ENCODE data around the gene TICRR.

Gene TICRR

DNA sequence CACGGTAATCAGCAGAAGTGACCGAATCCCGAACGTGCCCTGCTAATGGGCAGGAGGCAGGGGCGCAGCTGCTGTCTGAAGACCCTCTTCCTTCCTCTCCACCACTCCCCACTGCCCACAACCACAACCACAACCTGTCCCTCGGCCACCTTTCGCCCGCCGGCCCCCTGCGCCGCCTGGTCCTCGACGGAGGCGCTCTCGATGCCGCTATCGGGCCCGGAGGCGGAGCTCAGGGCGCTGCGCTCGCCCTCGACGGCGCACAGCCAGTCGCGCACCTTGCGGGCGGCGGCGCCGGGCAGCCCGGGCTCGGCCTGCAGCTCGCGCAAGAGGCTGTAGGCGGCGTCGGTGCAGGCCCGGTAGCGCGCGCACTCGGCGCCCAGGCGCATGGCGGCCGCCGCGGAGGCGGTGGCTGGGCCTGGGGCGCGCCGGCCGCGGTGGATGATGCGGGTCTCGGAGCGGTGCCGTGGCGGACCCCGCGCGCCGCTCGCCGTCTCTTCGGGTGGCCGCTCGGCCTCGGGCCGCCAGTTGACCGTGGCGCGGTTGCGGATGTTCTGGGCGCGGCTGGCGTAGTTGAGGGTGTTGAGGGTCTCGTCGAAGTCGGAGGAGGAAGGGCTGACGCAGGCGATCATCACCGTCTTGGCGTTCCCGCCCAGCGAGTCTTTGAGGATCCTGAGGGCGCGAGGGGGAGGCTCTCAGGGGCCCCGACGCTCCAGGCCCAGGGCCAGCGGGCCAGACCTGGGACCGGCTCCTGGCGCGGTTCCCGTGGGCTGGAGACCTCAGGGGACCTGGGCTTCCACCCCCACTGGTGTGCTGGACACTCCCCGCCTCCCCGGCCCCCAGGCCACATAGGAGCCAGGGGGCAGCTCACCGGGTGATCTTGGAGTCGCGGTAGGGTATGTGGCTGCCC is 73.1 kb downstream of the TICRR start:
- DNase-seq (ENCODE audit: low spot score): no peak
- Mint-ChIP-seq H3K27ac (no peak overlapping the region), H3K4me1 (ENCODE audit: low read depth) (peaks cover 3% of the 10 kb centered on the region), H3K27me3 (ENCODE audit: low read depth) (peaks cover 4% of the 10 kb centered on the region), H3K36me3 (ENCODE audit: low read depth) (no peaks in the 10 kb centered on the region), H3K9me3 (no peaks in the 10 kb centered on the region), H3K4me3 (no peak overlapping the region)

DNA sequence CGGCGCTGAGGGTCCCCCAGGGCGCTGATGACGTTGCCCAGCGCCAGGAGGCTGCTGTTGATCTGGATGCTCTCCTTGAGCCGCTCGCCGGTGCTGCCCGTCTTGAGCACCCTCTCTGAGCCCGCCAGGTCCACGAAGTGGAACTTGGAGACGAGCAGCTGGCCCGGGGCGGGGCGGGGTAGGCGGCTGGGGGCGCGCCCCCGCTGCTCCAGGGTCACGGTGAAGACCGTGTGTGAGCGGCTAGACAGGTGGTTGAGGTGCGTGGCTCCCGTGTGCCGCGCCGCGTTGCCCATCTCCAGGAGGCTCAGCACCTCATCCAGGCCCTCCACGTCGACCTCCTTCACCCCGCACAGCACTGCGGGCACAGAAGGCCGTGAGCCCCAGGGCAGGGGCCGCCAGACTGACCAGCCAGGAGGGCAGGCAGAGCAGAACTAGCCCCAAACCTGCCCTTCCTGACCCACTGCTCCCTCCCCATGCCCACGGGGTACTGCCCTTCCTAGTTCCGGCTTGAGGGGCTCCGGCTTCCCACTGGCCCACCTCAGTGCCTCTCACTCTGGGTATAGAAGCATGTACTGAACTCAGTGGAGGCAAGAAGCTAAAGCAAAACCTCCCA is 73.8 kb downstream of the TICRR start:
- DNase-seq (ENCODE audit: low spot score): no peak
- H3K4me1 Mint-ChIP-seq (ENCODE audit: low read depth): peaks cover 3% of the 10 kb centered on the region
- no peak overlapping the region for H3K4me3 Mint-ChIP-seq
- no peaks in the 10 kb centered on the region for H3K9me3 Mint-ChIP-seq
- no peaks in the 10 kb centered on the region for H3K36me3 Mint-ChIP-seq (ENCODE audit: low read depth)
- no peak overlapping the region for H3K27ac Mint-ChIP-seq
- peaks cover 9% of the 10 kb centered on the region for H3K27me3 Mint-ChIP-seq (ENCODE audit: low read depth)

GRCh38 chr15:89649716-89650115 is 74.4 kb downstream of the TICRR start:
- Mint-ChIP-seq H3K9me3 (no peaks in the 10 kb centered on the region), H3K27me3 (ENCODE audit: low read depth) (peaks cover 15% of the 10 kb centered on the region), H3K36me3 (ENCODE audit: low read depth) (no peaks in the 10 kb centered on the region), H3K4me3 (no peak overlapping the region), H3K27ac (no peak overlapping the region), H3K4me1 (ENCODE audit: low read depth) (peaks cover 8% of the 10 kb centered on the region)
- no peak for DNase-seq (ENCODE audit: low spot score)

GRCh38 chr15:89652131-89652530 is 76.9 kb downstream of the TICRR start:
- Mint-ChIP-seq H3K27me3 (ENCODE audit: low read depth) (peaks cover 31% of the 10 kb centered on the region), H3K4me1 (ENCODE audit: low read depth) (peaks cover 15% of the 10 kb centered on the region), H3K27ac (no peak overlapping the region), H3K9me3 (no peaks in the 10 kb centered on the region), H3K36me3 (ENCODE audit: low read depth) (no peaks in the 10 kb centered on the region), H3K4me3 (no peak overlapping the region)
- DNase-seq (ENCODE audit: low spot score): no peak

DNA sequence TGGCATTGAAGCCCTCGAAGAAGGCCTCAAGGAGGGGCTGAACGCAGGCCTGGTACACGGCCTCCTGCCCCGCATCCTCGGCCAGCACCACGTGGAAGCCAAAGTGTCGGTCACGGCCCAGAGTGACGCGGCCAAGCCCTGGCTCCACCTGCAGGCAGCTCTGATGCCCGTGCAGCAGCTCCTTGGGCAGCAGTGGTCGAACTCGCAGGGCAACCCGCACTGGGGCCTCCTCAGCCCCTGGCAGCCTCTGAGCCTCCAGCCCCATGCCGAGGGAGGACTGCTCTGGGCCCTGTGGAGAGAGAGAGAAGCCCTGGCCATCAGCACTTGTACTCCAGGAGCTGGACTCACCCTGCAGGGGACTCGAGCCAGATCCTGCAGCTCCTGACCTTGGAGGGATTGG is 77.4 kb downstream of the TICRR start:
- DNase-seq (ENCODE audit: low spot score): no peak
- Mint-ChIP-seq H3K4me1 (ENCODE audit: low read depth) (peaks cover 14% of the 10 kb centered on the region), H3K27me3 (ENCODE audit: low read depth) (peaks cover 35% of the 10 kb centered on the region), H3K4me3 (no peak overlapping the region), H3K27ac (no peak overlapping the region), H3K36me3 (ENCODE audit: low read depth) (no peaks in the 10 kb centered on the region), H3K9me3 (no peaks in the 10 kb centered on the region)

DNA sequence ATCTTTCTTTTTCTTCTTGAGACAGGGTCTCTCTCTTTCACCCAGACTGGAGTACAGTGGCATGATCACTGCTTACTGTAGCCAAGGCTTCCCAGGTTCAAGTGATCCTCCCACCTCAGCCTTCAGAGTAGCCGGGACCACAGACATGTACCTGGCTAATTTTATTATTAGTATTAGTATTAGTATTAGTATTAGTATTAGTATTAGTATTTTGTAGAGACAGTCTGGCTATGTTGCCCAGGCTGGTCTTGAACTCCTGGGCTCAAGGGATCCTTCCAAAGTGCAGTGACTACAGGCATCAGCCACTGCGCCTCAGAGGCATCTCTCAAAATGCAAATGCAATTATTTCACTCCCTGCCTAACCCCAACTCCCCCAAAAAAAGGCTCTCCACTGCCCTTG is 78.3 kb downstream of the TICRR start:
- H3K36me3 Mint-ChIP-seq (ENCODE audit: low read depth): no peaks in the 10 kb centered on the region
- DNase-seq (ENCODE audit: low spot score): no peak
- peaks cover 36% of the 10 kb centered on the region for H3K27me3 Mint-ChIP-seq (ENCODE audit: low read depth)
- no peaks in the 10 kb centered on the region for H3K9me3 Mint-ChIP-seq
- H3K4me3 Mint-ChIP-seq: no peak overlapping the region
- H3K4me1 Mint-ChIP-seq (ENCODE audit: low read depth): peaks cover 14% of the 10 kb centered on the region
- H3K27ac Mint-ChIP-seq: no peak overlapping the region

DNA sequence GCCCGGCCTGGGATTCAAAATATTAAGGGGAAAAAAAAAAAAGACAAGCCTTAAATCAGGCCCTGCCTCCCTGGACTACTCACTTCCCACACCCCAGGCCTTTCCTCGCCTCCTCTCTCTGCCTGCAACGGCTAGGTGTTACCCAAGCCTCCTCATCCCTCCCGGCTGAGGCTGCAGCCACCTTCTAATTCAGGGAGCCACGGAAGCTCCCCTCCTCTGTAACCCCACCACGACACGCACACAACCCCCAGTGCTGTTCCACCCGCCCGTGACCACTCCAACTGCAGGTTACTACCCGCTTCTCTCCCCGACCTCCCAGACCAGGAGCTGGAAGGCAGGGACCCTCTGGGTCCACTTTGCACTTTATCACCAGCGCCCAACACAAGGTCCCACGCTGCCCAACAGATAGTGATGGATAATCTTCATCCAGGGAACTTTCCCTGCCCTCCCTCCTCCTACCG is 79.1 kb downstream of the TICRR start:
- Mint-ChIP-seq H3K4me3 (peak overlapping the region; percentile 54), H3K36me3 (ENCODE audit: low read depth) (no peaks in the 10 kb centered on the region), H3K4me1 (ENCODE audit: low read depth) (peaks cover 14% of the 10 kb centered on the region), H3K27ac (no peak overlapping the region), H3K9me3 (no peaks in the 10 kb centered on the region), H3K27me3 (ENCODE audit: low read depth) (peaks cover 42% of the 10 kb centered on the region)
- no peak for DNase-seq (ENCODE audit: low spot score)

- no peaks in the 10 kb centered on the region for H3K9me3 Mint-ChIP-seq
- DNase-seq (ENCODE audit: low spot score): peak; percentile 15
- H3K4me3 Mint-ChIP-seq: peak within 1 kb of the TSS; percentile 71
- peaks cover 14% of the 10 kb centered on the region for H3K4me1 Mint-ChIP-seq (ENCODE audit: low read depth)
- H3K36me3 Mint-ChIP-seq (ENCODE audit: low read depth): no peaks in the 10 kb centered on the region
- H3K27me3 Mint-ChIP-seq (ENCODE audit: low read depth): peaks cover 47% of the 10 kb centered on the region
- H3K27ac Mint-ChIP-seq: no peak within 1 kb of the TSS
Measured at GRCh38 chr15:89654847-89655805, 79.9 kb downstream of the TICRR start, which contains the start of gene KIF7. Gene KIF7, minus strand, starts transcription at chr15:89655467. Its CDS starts 2,537 bp downstream, at chr15:89652930.

GRCh38 chr15:89656116-89656815 is 81.0 kb downstream of the TICRR start:
- peak; percentile 49 for DNase-seq (ENCODE audit: low spot score)
- Mint-ChIP-seq H3K27ac (no peak overlapping the region), H3K4me3 (peak overlapping the region; percentile 71)

DNA sequence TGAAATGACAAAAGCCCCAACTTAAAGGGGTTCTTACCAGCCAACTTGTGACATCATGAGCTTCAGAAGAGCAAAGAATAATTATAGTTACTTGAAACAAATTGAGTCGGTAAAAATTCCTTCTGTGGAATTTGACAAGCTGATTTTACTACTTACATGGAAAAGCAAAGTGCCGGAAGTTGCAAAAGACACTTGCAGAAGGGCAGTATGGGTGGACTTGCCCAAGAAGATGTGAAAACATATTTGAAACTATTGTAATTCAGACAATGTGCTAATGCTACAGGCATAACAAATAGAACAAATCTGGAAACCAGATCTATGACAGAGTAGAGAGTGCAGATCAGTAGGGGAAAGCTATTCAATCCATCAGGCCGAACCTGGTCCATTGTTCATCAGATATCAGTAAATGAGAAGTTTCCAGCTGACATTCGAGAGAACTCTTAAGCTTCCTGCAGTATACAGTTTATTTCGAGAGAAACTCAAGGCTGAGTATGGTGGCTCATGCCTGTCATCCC is 82.5 kb downstream of the TICRR start:
- H3K27me3 Mint-ChIP-seq (ENCODE audit: low read depth): peaks cover 65% of the 10 kb centered on the region
- no peak overlapping the region for H3K4me3 Mint-ChIP-seq
- no peak for DNase-seq (ENCODE audit: low spot score)

More at GRCh38 chr15:89656116-89656815, 81.0 kb downstream of the TICRR start:
- Mint-ChIP-seq H3K27me3 (ENCODE audit: low read depth) (peaks cover 56% of the 10 kb centered on the region), H3K4me1 (ENCODE audit: low read depth) (peaks cover 14% of the 10 kb centered on the region), H3K36me3 (ENCODE audit: low read depth) (no peaks in the 10 kb centered on the region), H3K9me3 (no peaks in the 10 kb centered on the region)

GRCh38 chr15:89659295-89659694 is 84.0 kb downstream of the TICRR start:
- DNase-seq (ENCODE audit: low spot score): no peak
- Mint-ChIP-seq H3K36me3 (ENCODE audit: low read depth) (no peaks in the 10 kb centered on the region), H3K9me3 (no peaks in the 10 kb centered on the region), H3K27ac (no peak overlapping the region), H3K4me3 (no peak overlapping the region), H3K4me1 (ENCODE audit: low read depth) (peaks cover 13% of the 10 kb centered on the region), H3K27me3 (ENCODE audit: low read depth) (peaks cover 55% of the 10 kb centered on the region)

More for the DNA sequence above, 82.5 kb downstream of the TICRR start:
- Mint-ChIP-seq H3K9me3 (no peaks in the 10 kb centered on the region), H3K36me3 (ENCODE audit: low read depth) (no peaks in the 10 kb centered on the region), H3K27ac (no peak overlapping the region), H3K4me1 (ENCODE audit: low read depth) (peaks cover 14% of the 10 kb centered on the region)

DNA sequence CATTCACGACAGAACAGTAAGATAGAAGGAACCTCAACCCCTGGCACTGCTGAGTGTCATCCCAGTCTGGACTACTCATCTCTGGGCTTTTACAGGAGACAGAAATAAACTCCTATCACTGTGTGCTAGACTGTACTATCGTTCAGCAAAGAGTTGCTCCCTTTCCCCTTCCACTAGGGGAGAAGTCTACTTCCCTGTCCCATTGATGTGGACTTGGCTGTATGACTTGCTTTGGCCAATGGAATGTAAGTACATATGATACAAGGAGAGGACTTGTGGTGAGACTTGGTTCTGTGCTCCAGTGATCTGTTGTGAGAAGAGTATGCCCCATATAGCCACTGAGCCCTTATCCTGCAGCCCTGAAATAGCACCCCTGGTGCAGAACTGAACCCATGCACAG is 85.3 kb downstream of the TICRR start:
- DNase-seq (ENCODE audit: low spot score): no peak
- Mint-ChIP-seq H3K4me1 (ENCODE audit: low read depth) (peaks cover 8% of the 10 kb centered on the region), H3K9me3 (no peaks in the 10 kb centered on the region), H3K36me3 (ENCODE audit: low read depth) (no peaks in the 10 kb centered on the region), H3K27me3 (ENCODE audit: low read depth) (peaks cover 56% of the 10 kb centered on the region), H3K4me3 (no peak overlapping the region), H3K27ac (no peak overlapping the region)

All from T-helper 2 cell treated with Interferon-gamma antibody and Interleukin-4, amounts not matched to agents 5 μg/mL and 100 μg/mL, for 36 hours (primary cell).